HepG2 (cell line): ENCODE data around the gene MCRIP2. TPM values are rescaled to one million over a fixed set of nuclear protein-coding genes. Genes with fewer than 3 reads are reported as not detected.

Experiments used
- CEBPG ChIP-seq: IDR thresholded peaks from 2 replicates; pipeline ENCODE4 v1.6.1; 2016
- HHEX ChIP-seq: IDR thresholded peaks from 2 replicates; pipeline ENCODE4 v1.6.1; 2016; ENCODE audit warnings: control low read depth
- ONECUT2 ChIP-seq: sonication (generic); formaldehyde crosslinking; IDR thresholded peaks from 2 replicates; pipeline ENCODE4 v1.4.0; 2020; ENCODE audit warnings: missing genetic modification reagents
- RELA ChIP-seq: sonication (generic); formaldehyde crosslinking; IDR thresholded peaks from 2 replicates; pipeline ENCODE4 v1.4.0; 2020; ENCODE audit warnings: missing genetic modification reagents
- TEAD2 ChIP-seq: sonication (generic); formaldehyde crosslinking; IDR thresholded peaks from 2 replicates; pipeline ENCODE4 v1.9.0; 2021; ENCODE audit warnings: missing genetic modification reagents
- ZNF343 ChIP-seq: sonication (generic); formaldehyde crosslinking; IDR thresholded peaks from 2 replicates; pipeline ENCODE4 v1.4.0; 2020; ENCODE audit warnings: mild to moderate bottlenecking, missing genetic modification reagents
- polyA plus RNA-seq, 8 experiments: library from polyadenylated mRNA; depleted of rRNA in 3 of 8; stranded (reverse) in 7 of 8; unstranded in 1 of 8; fragments of >200 nt; fragmentation: Illumina TruSeq in 4 of 8; extraction: Trizol in 4 of 8; gene quantifications; 2 replicates each; pipeline versions ENCODE4 v1.2.1 to v1.2.3, GENCODE V29; 2011 to 2016; ENCODE audit warnings: low read depth in 4 of 8, missing spikeins in 1 of 8, mixed read lengths in 1 of 8; ENCODE audit not compliant: insufficient read depth in 1 of 8
- total RNA-seq, 5 experiments: library from RNA; depleted of rRNA; stranded (reverse); fragments of >200 nt; fragmentation: Illumina TruSeq; extraction: Trizol; gene quantifications; 2 replicates each; pipeline ENCODE4 v1.2.3, GENCODE V29; 2016; ENCODE audit warnings: low read depth in 1 of 5
- TF ChIP-seq, protein P1 (sequence below): sonication (generic); formaldehyde crosslinking; IDR thresholded peaks from 2 replicates; pipeline ENCODE4 v1.4.0; 2020; ENCODE audit warnings: mild to moderate bottlenecking, missing genetic modification reagents
- TF ChIP-seq, protein P2 (sequence below): sonication (generic); formaldehyde crosslinking; IDR thresholded peaks from 2 replicates; pipeline ENCODE4 v1.4.0; 2020; ENCODE audit warnings: missing genetic modification reagents
- TF ChIP-seq, protein P3 (sequence below), 2 experiments: sonication (generic) in 1 of 2; formaldehyde crosslinking in 1 of 2; IDR thresholded peaks; 2 replicates each; pipeline versions ENCODE4 v1.5.1 to v1.6.1; 2011 to 2020; ENCODE audit warnings: borderline replicate concordance in 1 of 2, low read depth in 1 of 2, low read length in 1 of 2, mild to moderate bottlenecking in 1 of 2, missing genetic modification reagents in 1 of 2, moderate library complexity in 1 of 2
- TF ChIP-seq, protein P4 (sequence below): sonication (generic); formaldehyde crosslinking; IDR thresholded peaks from one replicate; pipeline ENCODE4 v1.5.1; 2020; ENCODE audit warnings: mild to moderate bottlenecking, missing genetic modification reagents; ENCODE audit errors: not compliant biosample characterization

MCRIP2 gene
- total and polyA plus RNA-seq, 2 of the 13 experiments (the other 11 are each of a cell fraction or from before 2014, with no cell fraction given): 39.6 to 76.7 TPM

DNA sequence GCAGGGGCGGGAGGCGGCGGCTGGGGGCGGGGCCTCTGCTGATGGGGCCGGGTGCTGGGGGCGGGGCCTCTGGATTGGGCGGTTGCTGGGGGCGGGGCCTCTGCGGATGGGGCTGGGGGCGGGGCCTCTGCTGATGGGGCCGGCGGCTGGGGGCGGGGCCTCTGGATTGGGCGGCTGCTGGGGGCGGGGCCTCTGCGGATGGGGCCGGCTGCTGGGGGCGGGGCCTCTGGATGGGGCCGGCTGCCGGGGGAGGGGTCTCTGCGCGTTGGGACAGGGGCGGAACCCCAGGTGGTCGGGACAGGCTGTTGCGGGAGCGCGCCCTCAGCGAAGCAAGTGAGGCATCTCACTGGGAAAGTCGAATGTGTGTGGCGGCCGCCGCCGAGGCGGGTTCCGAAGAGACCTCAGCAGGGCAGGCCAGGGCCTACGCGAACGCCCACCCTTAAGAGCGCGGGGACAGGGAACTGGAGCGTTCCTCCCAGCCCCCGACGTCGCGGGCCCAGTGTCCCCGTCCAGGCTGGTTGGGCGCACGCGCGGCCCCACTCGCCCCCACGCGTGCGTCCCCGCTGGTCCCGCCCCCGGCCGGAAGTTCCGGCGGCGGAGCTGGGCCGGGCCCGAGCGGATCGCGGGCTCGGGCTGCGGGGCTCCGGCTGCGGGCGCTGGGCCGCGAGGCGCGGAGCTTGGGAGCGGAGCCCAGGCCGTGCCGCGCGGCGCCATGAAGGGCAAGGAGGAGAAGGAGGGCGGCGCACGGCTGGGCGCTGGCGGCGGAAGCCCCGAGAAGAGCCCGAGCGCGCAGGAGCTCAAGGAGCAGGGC lies 38.4 kb downstream of the MCRIP2 start, which contains the start of gene STUB1 (continued):
- TF ChIP-seq, protein P1, sequence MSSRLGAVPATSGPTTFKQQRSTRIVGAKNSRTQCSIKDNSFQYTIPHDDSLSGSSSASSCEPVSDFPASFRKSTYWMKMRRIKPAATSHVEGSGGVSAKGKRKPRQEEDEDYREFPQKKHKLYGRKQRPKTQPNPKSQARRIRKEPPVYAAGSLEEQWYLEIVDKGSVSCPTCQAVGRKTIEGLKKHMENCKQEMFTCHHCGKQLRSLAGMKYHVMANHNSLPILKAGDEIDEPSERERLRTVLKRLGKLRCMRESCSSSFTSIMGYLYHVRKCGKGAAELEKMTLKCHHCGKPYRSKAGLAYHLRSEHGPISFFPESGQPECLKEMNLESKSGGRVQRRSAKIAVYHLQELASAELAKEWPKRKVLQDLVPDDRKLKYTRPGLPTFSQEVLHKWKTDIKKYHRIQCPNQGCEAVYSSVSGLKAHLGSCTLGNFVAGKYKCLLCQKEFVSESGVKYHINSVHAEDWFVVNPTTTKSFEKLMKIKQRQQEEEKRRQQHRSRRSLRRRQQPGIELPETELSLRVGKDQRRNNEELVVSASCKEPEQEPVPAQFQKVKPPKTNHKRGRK: no peak
- TF ChIP-seq, protein P2, sequence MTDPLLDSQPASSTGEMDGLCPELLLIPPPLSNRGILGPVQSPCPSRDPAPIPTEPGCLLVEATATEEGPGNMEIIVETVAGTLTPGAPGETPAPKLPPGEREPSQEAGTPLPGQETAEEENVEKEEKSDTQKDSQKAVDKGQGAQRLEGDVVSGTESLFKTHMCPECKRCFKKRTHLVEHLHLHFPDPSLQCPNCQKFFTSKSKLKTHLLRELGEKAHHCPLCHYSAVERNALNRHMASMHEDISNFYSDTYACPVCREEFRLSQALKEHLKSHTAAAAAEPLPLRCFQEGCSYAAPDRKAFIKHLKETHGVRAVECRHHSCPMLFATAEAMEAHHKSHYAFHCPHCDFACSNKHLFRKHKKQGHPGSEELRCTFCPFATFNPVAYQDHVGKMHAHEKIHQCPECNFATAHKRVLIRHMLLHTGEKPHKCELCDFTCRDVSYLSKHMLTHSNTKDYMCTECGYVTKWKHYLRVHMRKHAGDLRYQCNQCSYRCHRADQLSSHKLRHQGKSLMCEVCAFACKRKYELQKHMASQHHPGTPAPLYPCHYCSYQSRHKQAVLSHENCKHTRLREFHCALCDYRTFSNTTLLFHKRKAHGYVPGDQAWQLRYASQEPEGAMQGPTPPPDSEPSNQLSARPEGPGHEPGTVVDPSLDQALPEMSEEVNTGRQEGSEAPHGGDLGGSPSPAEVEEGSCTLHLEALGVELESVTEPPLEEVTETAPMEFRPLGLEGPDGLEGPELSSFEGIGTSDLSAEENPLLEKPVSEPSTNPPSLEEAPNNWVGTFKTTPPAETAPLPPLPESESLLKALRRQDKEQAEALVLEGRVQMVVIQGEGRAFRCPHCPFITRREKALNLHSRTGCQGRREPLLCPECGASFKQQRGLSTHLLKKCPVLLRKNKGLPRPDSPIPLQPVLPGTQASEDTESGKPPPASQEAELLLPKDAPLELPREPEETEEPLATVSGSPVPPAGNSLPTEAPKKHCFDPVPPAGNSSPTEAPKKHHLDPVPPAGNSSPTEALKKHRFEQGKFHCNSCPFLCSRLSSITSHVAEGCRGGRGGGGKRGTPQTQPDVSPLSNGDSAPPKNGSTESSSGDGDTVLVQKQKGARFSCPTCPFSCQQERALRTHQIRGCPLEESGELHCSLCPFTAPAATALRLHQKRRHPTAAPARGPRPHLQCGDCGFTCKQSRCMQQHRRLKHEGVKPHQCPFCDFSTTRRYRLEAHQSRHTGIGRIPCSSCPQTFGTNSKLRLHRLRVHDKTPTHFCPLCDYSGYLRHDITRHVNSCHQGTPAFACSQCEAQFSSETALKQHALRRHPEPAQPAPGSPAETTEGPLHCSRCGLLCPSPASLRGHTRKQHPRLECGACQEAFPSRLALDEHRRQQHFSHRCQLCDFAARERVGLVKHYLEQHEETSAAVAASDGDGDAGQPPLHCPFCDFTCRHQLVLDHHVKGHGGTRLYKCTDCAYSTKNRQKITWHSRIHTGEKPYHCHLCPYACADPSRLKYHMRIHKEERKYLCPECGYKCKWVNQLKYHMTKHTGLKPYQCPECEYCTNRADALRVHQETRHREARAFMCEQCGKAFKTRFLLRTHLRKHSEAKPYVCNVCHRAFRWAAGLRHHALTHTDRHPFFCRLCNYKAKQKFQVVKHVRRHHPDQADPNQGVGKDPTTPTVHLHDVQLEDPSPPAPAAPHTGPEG (CRISPR knock-in tag): no peak; the same call in 1 of the 2 replicates
- TF ChIP-seq, protein P3, sequence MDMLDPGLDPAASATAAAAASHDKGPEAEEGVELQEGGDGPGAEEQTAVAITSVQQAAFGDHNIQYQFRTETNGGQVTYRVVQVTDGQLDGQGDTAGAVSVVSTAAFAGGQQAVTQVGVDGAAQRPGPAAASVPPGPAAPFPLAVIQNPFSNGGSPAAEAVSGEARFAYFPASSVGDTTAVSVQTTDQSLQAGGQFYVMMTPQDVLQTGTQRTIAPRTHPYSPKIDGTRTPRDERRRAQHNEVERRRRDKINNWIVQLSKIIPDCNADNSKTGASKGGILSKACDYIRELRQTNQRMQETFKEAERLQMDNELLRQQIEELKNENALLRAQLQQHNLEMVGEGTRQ (IDR thresholded peaks at IDR 0.05; ENCODE audit: low read depth, low read length): no peak
- TF ChIP-seq, protein P3 (CRISPR knock-in tag; IDR thresholded peaks at IDR 0.05; ENCODE audit: borderline replicate concordance): no peak
- TF ChIP-seq TEAD2 (CRISPR knock-in tag) (no peak), HHEX (CRISPR knock-in tag) (no peak), ONECUT2 (CRISPR knock-in tag) (no peak), ZNF343 (no peak), CEBPG (CRISPR knock-in tag) (no peak), RELA (CRISPR knock-in tag) (no peak)
- TF ChIP-seq, protein P4, sequence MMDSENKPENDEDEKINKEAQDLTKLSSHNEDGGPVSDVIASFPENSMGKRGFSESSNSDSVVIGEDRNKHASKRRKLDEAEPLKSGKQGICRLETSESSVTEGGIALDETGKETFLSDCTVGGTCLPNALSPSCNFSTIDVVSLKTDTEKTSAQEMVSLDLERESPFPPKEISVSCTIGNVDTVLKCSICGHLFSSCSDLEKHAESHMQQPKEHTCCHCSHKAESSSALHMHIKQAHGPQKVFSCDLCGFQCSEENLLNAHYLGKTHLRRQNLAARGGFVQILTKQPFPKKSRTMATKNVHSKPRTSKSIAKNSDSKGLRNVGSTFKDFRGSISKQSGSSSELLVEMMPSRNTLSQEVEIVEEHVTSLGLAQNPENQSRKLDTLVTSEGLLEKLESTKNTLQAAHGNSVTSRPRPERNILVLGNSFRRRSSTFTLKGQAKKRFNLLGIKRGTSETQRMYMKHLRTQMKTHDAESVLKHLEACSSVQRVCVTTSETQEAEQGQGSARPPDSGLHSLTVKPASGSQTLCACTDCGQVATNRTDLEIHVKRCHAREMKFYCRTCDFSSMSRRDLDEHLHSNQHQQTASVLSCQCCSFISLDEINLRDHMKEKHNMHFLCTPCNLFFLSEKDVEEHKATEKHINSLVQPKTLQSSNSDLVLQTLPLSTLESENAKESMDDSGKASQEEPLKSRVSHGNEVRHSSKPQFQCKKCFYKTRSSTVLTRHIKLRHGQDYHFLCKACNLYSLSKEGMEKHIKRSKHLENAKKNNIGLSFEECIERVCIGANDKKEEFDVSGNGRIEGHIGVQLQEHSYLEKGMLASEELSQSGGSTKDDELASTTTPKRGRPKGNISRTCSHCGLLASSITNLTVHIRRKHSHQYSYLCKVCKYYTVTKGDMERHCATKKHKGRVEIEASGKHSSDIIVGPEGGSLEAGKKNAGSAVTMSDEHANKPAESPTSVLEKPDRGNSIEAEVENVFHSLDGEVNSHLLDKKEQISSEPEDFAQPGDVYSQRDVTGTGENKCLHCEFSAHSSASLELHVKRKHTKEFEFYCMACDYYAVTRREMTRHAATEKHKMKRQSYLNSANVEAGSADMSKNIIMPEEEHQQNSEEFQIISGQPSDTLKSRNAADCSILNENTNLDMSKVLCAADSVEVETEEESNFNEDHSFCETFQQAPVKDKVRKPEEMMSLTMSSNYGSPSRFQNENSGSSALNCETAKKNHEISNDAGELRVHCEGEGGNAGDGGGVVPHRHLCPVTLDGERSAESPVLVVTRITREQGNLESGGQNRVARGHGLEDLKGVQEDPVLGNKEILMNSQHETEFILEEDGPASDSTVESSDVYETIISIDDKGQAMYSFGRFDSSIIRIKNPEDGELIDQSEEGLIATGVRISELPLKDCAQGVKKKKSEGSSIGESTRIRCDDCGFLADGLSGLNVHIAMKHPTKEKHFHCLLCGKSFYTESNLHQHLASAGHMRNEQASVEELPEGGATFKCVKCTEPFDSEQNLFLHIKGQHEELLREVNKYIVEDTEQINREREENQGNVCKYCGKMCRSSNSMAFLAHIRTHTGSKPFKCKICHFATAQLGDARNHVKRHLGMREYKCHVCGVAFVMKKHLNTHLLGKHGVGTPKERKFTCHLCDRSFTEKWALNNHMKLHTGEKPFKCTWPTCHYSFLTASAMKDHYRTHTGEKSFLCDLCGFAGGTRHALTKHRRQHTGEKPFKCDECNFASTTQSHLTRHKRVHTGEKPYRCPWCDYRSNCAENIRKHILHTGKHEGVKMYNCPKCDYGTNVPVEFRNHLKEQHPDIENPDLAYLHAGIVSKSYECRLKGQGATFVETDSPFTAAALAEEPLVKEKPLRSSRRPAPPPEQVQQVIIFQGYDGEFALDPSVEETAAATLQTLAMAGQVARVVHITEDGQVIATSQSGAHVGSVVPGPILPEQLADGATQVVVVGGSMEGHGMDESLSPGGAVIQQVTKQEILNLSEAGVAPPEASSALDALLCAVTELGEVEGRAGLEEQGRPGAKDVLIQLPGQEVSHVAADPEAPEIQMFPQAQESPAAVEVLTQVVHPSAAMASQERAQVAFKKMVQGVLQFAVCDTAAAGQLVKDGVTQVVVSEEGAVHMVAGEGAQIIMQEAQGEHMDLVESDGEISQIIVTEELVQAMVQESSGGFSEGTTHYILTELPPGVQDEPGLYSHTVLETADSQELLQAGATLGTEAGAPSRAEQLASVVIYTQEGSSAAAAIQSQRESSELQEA (CRISPR knock-in tag): no peak
